GM21737 (cell line): ENCODE results near the gene TTC28.

Experiments
- ATAC-seq: cut with Tn5 transposase; IDR thresholded peaks from one replicate; pipeline ENCODE4 v1.9.1; 2021; ENCODE audit warnings: mild to moderate bottlenecking, moderate library complexity; ENCODE audit not compliant: unreplicated experiment

Gene TTC28

GRCh38 chr22:28015676-28016601, 663.7 kb downstream of the TTC28 start:
- no peak for ATAC-seq

GRCh38 chr22:28015046-28015425, 664.6 kb downstream of the TTC28 start:
- ATAC-seq, result no peak

DNA sequence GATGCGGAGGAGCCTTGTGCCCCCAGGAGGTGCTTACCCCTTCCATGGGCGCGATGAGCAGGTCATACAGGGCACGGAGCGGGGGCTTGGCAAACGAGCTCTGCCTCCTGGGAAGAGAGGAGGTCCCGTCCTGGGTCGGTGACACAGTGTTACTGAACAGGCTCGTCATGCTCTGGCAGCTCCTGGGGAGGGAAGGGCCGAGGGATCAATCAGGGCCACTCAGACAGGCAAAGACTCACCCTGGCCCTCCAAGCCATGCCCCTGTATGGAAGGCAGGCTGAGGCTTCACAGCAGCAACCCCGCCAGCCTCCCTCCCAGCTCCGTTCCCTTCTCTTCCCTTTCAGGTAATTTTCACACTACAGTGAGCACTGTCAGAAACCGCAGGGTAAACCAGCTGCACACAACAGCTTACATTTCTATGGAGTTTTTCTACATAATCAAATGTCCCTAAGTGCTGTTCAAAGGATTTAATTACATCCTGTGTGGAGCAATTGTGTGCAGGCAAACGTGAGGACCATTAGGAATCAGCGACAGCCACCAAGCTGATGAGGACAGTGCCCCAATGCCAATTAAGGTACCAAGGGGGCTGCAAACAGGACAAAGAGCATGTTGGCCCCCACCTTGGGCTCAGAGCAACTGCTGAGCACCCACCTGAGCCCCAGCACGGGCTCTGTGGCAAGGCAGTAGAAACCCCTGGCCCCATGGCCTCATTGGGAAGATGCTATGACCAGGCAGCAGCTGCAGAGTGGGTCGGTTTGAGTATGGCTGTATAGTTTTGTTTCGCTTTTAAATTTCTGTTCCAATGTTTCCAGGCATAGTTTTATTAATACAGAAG, 665.2 kb downstream of the TTC28 start:
- ATAC-seq, result no peak

DNA sequence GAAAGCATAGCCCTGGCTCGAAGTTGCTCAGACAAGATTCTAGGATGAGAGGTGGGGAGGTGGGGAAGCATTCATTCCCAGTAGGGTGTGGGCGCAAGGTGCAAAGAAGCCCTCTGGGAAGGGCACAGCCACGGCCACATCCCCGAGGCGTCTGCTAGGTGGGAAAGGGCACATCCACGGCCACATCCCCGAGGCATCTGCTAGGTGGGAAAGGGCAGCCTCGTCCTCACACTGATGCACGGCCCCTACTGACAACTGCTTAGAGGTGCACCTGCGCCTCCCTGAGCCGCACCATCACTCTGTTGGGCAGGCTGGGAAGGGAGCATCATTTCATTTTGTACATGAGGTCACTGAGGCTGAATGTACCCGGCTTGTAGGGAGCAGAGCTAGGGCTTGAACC, 666.0 kb downstream of the TTC28 start:
- no peak for ATAC-seq

DNA sequence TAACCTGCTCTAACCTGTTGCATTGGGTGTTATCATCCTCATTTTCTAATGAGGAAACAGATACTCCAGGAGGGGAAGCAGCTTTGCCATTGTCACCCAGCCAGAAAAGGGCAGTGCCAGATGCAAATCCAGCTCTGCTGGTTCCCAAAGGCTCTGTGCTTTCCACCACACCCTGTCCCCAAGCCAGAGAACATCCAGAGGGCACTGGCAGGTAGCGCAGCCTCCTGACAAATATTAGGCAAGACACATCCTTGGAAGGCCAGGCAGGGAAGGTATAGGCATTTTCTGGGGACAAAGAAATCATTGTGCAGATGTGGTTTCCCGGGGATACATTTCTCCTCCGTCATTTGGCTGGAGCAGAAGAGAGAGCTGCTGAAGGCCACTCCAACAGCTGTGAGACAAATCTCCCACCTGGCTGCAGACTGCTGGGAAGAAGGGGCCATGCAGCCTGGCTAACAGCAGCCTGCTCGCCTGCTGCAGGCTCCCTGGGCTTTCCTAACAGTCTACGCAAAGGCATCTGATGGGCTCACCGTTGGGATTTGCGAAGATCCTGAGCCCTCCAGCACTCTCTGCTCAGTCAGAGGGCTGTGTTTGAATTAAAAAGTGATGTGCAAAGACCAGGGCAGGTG, 666.7 kb downstream of the TTC28 start:
- no peak for ATAC-seq

DNA sequence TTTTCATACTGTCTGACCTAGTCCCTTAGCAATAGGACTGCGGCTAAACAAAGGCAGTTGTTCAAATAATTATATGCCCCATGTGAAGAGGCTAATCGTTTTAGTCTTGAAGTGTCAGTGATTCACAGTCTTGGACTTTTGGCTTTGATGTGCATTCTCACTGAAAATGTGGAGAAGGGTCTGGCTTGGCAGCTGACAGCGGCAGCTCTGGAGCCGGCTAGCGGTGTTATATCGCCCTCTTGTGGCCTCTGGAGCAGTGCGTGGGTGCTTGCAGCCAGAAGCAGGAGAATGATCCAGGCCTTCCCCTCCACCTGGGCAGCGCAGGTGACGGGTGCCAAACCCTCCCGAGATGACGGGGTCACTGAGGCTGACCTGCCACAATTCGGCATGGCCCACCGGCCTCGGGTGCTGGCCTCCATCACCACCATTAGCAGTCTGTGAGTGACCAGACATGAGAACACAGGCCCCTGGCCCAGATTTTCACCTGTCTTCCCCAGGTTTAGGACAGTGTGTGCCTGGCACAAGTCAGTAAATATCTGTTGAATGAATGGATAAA, 670.3 kb downstream of the TTC28 start:
- ATAC-seq, result no peak

DNA sequence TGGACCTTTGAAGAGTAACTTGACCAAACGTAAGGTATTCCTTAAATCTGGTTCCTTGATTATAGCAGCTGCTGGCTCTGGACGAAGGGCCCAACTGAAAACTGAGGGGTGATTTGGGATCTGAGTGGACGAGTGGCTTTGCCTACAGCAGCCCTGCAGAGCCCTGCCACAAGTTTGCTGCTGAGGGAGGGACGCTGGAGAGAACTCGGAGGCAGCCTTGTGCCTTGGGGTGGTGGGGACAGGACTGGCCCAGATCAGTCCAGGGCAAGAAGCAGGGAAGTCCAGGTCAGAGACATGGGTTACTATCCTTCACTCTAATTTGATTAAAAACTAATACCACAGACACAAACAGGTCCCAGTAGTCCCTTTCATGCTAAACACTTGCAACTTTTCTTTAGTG, 671.0 kb downstream of the TTC28 start:
- no peak for ATAC-seq

GRCh38 chr22:28008056-28008455, 671.6 kb downstream of the TTC28 start:
- ATAC-seq, result no peak

- no peak for ATAC-seq
These were observed 673.4 kb downstream of the TTC28 start for GRCh38 chr22:28006271-28006670.

- ATAC-seq, result no peak
These were observed 674.1 kb downstream of the TTC28 start for GRCh38 chr22:28005513-28005912.

DNA sequence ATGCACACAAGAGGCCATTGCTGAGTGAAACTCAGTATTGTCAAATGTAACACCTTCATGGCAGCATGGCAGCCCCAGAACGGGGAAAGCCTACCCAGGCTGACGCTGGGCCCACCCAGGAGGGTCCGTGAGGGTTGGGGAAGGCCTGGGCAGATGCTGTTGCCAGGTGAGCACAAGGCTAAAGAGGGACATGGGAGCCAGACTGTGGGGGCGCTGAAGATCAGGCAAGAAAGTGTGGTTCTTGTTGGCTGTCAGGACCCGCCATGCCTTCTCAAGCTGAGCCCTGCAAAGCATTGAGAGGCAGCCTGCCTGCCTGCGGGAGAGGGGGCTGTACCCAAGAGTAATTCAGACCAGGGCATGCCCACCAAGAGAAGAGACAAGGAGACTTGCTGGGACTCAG, 675.6 kb downstream of the TTC28 start:
- no peak for ATAC-seq

DNA sequence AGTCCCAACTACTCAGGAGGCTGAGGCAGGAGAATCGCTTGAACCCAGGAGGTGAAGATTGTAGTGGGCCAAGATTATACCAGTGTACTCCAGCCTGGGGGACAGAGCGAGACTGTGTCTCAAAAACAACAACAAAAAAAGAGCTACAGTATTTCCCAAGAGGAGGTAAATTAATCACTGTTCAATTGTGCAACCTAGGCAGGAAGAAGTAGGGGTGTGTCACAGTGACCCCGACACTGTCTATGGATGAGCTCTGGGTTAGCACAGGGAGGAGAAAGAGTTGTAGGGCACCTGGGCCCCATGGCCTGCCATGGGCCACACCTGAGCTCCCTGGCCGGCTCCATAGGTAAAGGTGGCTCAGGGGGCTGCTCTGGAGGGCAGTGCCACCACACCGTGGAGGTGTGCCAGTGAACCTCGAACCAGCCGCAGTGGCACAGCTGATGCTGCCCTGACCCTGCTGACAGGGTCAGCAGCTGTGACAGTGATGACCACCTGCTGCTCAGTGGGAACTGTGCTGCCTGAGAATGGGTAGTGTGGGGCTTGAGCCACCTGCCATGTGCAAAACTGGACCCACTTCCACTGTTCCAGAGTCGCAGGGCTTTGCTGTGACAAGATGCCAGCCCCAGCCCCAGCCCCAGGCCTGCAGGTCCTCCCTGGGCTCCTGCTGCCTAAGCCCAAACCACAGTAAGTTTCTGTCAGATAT, 676.6 kb downstream of the TTC28 start:
- no peak for ATAC-seq

DNA sequence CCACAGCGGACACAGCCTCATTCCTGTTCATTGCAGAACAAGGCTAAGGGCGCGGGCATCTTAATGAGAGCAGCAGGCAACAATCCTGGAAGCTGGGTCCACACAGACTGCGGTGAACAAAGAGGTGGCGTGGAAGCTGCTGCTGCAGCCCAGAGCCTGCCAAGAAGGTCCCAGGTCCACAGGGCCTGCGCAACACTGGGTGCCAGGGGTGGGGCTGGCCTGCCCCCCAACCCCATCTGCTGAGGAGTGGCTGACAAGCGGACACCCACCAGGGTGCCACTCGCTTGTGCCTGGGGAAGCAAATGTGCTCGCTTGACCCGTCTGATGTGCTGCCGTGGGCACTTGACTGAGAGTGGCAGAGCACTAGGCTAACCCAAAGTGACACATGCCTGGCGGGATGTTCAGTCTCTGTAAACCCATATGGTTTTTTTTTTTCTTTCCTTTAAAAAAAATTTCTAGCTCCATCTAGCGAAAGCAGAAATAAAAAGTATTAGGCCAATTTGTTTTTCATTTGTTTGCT, 677.4 kb downstream of the TTC28 start:
- ATAC-seq, result no peak

- no peak for ATAC-seq
These were observed 678.3 kb downstream of the TTC28 start for GRCh38 chr22:28001171-28001835.

GRCh38 chr22:28000361-28000760, 679.3 kb downstream of the TTC28 start:
- ATAC-seq, result no peak

DNA sequence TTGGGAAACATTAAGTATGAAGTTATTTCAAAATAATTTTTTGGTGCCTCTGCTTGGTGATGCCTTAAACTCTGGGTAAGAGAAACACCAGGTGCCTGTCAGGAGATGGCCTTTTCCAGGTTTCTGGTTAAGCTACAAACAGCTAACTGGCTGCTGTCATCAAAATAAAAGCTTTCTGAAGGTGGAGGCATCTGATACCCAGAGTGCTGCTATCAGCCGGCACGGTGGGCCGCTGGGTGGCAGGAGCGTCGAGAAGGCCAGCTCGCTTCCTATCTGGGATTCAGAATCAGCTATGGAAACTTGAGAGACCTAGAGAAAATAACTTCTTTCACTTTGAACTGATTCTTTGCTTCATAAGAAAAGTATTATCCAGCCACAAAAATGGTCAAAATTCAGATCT, 679.8 kb downstream of the TTC28 start:
- no peak for ATAC-seq

DNA sequence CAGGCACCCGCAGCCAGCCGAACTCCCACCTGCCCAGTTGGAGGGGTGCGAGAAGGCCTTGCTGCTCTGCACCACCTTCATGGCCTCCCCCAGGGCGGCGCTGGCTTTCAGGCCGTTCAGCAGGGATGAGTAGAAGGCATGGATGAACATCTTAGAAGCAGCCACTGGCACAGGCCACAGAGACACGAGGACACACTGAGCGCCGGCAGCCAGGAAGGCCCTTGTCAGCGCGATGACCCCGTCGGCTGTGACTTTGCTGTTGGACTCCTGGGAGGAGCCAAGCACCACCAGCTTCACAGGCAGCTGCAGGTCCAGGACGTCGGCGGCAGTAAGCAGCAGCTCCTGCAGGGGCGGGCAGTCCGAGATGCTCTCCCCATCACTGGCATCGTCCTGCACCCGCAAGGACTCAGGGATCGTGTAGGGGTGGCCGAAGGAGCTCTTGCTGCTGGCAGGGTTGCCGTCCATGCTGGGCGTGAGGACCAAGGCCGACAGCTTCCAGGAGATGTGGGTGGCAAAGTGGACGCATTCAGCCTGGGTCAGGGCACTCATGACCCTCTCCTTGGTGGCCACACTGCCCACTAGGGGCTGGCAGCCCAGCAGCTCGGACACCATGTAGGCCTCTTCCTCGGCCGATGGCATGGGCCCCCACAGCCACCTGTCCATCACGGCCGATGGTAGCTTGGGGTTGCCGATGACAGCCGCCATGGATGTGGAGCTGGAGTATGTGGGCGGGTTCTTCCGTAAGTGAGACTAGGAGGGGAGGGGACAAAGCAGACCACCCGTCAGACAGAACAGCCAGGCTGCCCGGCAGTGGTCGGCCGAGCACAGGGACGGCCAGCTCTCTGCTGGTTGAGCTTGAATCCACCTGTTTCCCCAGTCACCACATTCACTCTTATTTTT, 680.9 kb downstream of the TTC28 start:
- ATAC-seq, result no peak

DNA sequence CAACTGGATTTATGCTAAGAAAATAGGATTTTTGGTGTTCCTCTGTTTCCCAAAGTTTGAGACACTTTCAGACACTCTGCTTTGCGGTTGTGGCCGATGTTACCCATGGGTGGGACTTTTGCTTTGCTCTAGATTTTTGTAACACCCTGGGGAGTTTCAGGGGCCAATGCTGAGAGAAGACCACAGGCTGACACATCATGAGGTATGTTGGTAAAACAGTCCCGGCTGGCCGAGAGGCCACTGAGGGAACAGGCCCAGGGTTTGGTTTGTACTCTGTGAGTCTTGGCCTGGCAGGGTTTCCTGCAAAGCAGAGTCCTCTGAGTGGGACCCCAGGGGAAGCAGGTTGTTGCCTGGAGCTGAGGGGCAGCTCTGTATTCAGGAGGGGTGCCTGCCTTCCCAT, 682.1 kb downstream of the TTC28 start:
- no peak for ATAC-seq

DNA sequence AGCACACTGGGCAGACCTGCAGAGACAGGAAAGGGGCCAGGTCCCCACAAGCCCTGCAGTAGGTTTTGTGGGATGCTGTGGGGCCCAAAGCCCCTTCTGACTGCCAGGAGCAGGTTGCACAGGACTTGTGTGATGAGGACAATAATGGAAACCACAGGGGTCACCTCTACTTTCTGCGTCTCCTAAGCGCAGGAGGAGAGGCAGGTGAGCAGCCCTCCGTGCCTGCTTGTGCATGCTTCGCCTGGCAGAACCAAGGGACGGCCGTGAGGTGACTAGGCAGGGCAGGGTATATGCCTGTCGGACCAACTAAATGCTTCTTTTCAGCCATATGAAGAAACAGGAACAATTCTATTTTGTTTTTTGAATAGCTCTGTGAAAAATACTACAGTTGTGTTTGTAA, 682.7 kb downstream of the TTC28 start:
- ATAC-seq, result no peak
